ENCODE measurements around the gene ENPP6. TPM values are rescaled to one million over a fixed set of nuclear protein-coding genes. Genes with fewer than 3 reads are reported as not detected.

The ENPP6 gene
- total RNA-seq, 1 donor = not detected

GRCh38 chr4:184115399-184115798, 102.3 kb downstream of the ENPP6 start:
- no peak for TF ChIP-seq CTCF (IDR thresholded peaks at IDR 0.05; ENCODE audit: extremely low read depth, low read depth, low read length)
- Histone ChIP-seq H3K27me3 (ENCODE audit: insufficient read depth, low read length) (no peaks in the 10 kb centered on the region), H3K9me3 (ENCODE audit: low read depth, low read length) (no peaks in the 10 kb centered on the region), H3K4me2 (ENCODE audit: insufficient read depth, low read length) (no peak overlapping the region), H3K79me2 (ENCODE audit: insufficient read depth, low read length) (no peaks in the 10 kb centered on the region), H2AFZ (ENCODE audit: low read length) (no peak overlapping the region), H3K36me3 (ENCODE audit: insufficient read depth, low read length) (no peaks in the 10 kb centered on the region), H3K27ac (ENCODE audit: low read depth, low read length) (no peak overlapping the region), H3K4me3 (ENCODE audit: insufficient read depth, low read length) (no peak overlapping the region), H3K4me1 (ENCODE audit: insufficient read depth, low read length) (no peaks in the 10 kb centered on the region), H4K20me1 (ENCODE audit: insufficient read depth, low read length) (no peaks in the 10 kb centered on the region)
- DNase-seq (ENCODE audit: insufficient read length, low spot score, missing footprints) = no peak

GRCh38 chr4:184114431-184114830, 103.2 kb downstream of the ENPP6 start:
- H3K4me2 ChIP-seq (ENCODE audit: insufficient read depth, low read length) = no peak overlapping the region
- no peak for DNase-seq (ENCODE audit: insufficient read length, low spot score, missing footprints)
- no peaks in the 10 kb centered on the region for H3K79me2 ChIP-seq (ENCODE audit: insufficient read depth, low read length)
- no peaks in the 10 kb centered on the region for H3K36me3 ChIP-seq (ENCODE audit: insufficient read depth, low read length)
- no peak overlapping the region for H2AFZ ChIP-seq (ENCODE audit: low read length)
- no peaks in the 10 kb centered on the region for H3K9me3 ChIP-seq (ENCODE audit: low read depth, low read length)
- H3K27ac ChIP-seq (ENCODE audit: low read depth, low read length) = no peak overlapping the region
- H3K4me3 ChIP-seq (ENCODE audit: insufficient read depth, low read length) = no peak overlapping the region
- no peaks in the 10 kb centered on the region for H3K4me1 ChIP-seq (ENCODE audit: insufficient read depth, low read length)
- H4K20me1 ChIP-seq (ENCODE audit: insufficient read depth, low read length) = no peaks in the 10 kb centered on the region
- no peaks in the 10 kb centered on the region for H3K27me3 ChIP-seq (ENCODE audit: insufficient read depth, low read length)
- TF ChIP-seq CTCF (IDR thresholded peaks at IDR 0.05; ENCODE audit: extremely low read depth, low read depth, low read length) = no peak

GRCh38 chr4:184112006-184112550, 105.6 kb downstream of the ENPP6 start:
- Histone ChIP-seq H3K4me1 (ENCODE audit: insufficient read depth, low read length) (no peaks in the 10 kb centered on the region), H4K20me1 (ENCODE audit: insufficient read depth, low read length) (no peaks in the 10 kb centered on the region), H3K4me3 (ENCODE audit: insufficient read depth, low read length) (no peak overlapping the region), H3K4me2 (ENCODE audit: insufficient read depth, low read length) (no peak overlapping the region), H3K27me3 (ENCODE audit: insufficient read depth, low read length) (no peaks in the 10 kb centered on the region), H2AFZ (ENCODE audit: low read length) (no peak overlapping the region), H3K36me3 (ENCODE audit: insufficient read depth, low read length) (no peaks in the 10 kb centered on the region), H3K9me3 (ENCODE audit: low read depth, low read length) (no peaks in the 10 kb centered on the region), H3K79me2 (ENCODE audit: insufficient read depth, low read length) (no peaks in the 10 kb centered on the region), H3K27ac (ENCODE audit: low read depth, low read length) (no peak overlapping the region)
- DNase-seq (ENCODE audit: insufficient read length, low spot score, missing footprints) = no peak
- TF ChIP-seq CTCF (IDR thresholded peaks at IDR 0.05; ENCODE audit: extremely low read depth, low read depth, low read length) = no peak

GRCh38 chr4:184111233-184111832, 106.3 kb downstream of the ENPP6 start:
- Histone ChIP-seq H4K20me1 (ENCODE audit: insufficient read depth, low read length) (no peaks in the 10 kb centered on the region), H3K4me3 (ENCODE audit: insufficient read depth, low read length) (no peak overlapping the region), H3K27me3 (ENCODE audit: insufficient read depth, low read length) (no peaks in the 10 kb centered on the region), H3K9me3 (ENCODE audit: low read depth, low read length) (no peaks in the 10 kb centered on the region), H3K4me2 (ENCODE audit: insufficient read depth, low read length) (no peak overlapping the region), H3K4me1 (ENCODE audit: insufficient read depth, low read length) (no peaks in the 10 kb centered on the region), H3K79me2 (ENCODE audit: insufficient read depth, low read length) (no peaks in the 10 kb centered on the region), H3K27ac (ENCODE audit: low read depth, low read length) (no peak overlapping the region), H3K36me3 (ENCODE audit: insufficient read depth, low read length) (no peaks in the 10 kb centered on the region), H2AFZ (ENCODE audit: low read length) (no peak overlapping the region)
- no peak for DNase-seq (ENCODE audit: insufficient read length, low spot score, missing footprints)
- TF ChIP-seq CTCF (IDR thresholded peaks at IDR 0.05; ENCODE audit: extremely low read depth, low read depth, low read length) = no peak

All from osteoblast (primary cell).